Measurements from ENCODE around the gene CHN1. TPM values are rescaled to one million over a fixed set of nuclear protein-coding genes. Genes with fewer than 3 reads are reported as not detected.
A peak's percentile ranks its signal among the peaks of the same experiment; 100 is the strongest.

CHN1 gene
- total RNA-seq, 1 donor from 2014 or later: 61.0 TPM

DNA sequence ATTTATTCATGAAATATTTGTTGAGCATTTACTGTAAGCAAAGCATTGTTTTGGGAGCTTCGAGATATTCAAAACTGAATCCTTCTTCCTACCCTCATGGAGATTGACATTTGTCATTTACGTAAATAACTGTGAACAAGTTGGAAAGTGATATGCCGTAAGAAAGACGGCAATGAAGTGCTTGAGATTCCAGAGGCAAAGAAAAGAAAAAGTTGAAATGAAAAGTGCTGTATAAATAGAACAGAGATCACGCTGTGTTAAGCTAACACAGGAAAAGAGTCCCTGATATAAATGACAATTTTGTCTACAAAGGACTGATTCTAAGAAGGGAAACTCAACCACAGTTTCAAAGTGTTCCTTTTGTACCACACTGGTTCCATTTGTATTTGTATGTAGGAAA is 242.7 kb downstream of the CHN1 start:
- TF ChIP-seq, protein P1, sequence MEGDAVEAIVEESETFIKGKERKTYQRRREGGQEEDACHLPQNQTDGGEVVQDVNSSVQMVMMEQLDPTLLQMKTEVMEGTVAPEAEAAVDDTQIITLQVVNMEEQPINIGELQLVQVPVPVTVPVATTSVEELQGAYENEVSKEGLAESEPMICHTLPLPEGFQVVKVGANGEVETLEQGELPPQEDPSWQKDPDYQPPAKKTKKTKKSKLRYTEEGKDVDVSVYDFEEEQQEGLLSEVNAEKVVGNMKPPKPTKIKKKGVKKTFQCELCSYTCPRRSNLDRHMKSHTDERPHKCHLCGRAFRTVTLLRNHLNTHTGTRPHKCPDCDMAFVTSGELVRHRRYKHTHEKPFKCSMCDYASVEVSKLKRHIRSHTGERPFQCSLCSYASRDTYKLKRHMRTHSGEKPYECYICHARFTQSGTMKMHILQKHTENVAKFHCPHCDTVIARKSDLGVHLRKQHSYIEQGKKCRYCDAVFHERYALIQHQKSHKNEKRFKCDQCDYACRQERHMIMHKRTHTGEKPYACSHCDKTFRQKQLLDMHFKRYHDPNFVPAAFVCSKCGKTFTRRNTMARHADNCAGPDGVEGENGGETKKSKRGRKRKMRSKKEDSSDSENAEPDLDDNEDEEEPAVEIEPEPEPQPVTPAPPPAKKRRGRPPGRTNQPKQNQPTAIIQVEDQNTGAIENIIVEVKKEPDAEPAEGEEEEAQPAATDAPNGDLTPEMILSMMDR (conservative IDR thresholded peaks at IDR 0.05): no peak
- H3K27ac Mint-ChIP-seq (ENCODE audit: unreplicated experiment): peak overlapping the region; percentile 90

DNA sequence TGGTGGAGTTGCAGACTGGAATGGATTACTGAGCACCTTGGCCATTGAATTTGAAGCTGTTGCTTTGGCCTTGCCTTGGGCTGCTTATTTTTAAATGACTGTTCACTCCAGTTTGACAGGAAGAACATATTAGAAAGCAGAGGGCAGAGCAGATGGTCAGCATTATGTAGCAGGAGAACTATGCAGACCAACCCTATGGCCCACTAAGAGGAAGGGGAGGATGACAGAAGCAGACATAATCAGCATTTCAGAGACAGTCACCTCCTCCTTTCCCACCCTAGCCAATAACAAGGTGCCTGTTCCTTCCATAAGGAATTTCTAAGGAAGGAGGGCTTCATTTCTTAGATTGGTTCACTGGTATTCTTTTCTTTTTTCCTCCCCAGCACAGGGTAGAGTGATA is 243.3 kb downstream of the CHN1 start:
- H3K4me1 Mint-ChIP-seq: peaks cover 18% of the 10 kb centered on the region
- no peaks in the 10 kb centered on the region for H3K9me3 Mint-ChIP-seq
- H3K27ac Mint-ChIP-seq (ENCODE audit: unreplicated experiment): no peak overlapping the region
- TF ChIP-seq, protein P1 (conservative IDR thresholded peaks at IDR 0.05): no peak
- H3K4me3 Mint-ChIP-seq: no peak overlapping the region
- no peak for DNase-seq (ENCODE audit: low read depth, low spot score)
- H3K27me3 Mint-ChIP-seq (ENCODE audit: low read depth): no peaks in the 10 kb centered on the region
- no peaks in the 10 kb centered on the region for H3K36me3 Mint-ChIP-seq (ENCODE audit: low read depth)

More for the DNA sequence above, 242.7 kb downstream of the CHN1 start:
- Mint-ChIP-seq H3K36me3 (ENCODE audit: low read depth) (no peaks in the 10 kb centered on the region), H3K4me3 (no peak overlapping the region), H3K4me1 (peaks cover 18% of the 10 kb centered on the region), H3K9me3 (no peaks in the 10 kb centered on the region), H3K27me3 (ENCODE audit: low read depth) (no peaks in the 10 kb centered on the region)
- DNase-seq (ENCODE audit: low read depth, low spot score): no peak

DNA sequence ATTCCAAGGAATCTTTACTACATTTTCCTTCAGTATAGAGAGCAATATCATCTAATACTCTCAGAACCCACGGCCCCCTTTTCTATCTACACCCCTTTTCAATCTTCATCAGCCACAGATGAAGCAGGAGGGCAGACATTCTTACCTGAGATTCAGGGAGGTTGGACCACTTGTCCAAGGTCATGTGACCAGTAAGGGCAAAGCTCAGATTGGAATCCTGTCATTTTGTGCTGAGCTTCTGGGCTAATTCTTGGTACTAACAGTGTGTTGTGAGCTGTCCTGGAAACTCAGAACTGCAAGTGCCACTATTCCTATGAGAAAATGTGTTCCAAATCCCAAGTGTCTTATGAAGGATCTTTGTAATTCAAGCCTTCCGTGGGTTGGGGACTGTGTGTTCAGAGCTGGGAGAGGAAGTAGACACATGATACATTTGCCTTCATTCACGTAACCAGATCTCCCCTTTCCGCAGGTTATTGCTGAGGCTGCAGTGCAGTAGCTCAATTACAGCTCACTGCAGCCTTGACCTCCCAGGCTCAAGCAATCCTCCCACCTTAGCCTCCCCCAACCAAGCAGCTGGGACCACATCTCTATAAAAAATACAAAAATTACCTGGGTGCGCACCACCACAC is 244.2 kb downstream of the CHN1 start:
- H3K4me1 Mint-ChIP-seq: peaks cover 18% of the 10 kb centered on the region
- TF ChIP-seq, protein P1 (conservative IDR thresholded peaks at IDR 0.05): no peak
- H3K36me3 Mint-ChIP-seq (ENCODE audit: low read depth): no peaks in the 10 kb centered on the region
- H3K27me3 Mint-ChIP-seq (ENCODE audit: low read depth): no peaks in the 10 kb centered on the region
- H3K27ac Mint-ChIP-seq (ENCODE audit: unreplicated experiment): no peak overlapping the region
- no peak for DNase-seq (ENCODE audit: low read depth, low spot score)
- no peak overlapping the region for H3K4me3 Mint-ChIP-seq
- no peaks in the 10 kb centered on the region for H3K9me3 Mint-ChIP-seq

DNA sequence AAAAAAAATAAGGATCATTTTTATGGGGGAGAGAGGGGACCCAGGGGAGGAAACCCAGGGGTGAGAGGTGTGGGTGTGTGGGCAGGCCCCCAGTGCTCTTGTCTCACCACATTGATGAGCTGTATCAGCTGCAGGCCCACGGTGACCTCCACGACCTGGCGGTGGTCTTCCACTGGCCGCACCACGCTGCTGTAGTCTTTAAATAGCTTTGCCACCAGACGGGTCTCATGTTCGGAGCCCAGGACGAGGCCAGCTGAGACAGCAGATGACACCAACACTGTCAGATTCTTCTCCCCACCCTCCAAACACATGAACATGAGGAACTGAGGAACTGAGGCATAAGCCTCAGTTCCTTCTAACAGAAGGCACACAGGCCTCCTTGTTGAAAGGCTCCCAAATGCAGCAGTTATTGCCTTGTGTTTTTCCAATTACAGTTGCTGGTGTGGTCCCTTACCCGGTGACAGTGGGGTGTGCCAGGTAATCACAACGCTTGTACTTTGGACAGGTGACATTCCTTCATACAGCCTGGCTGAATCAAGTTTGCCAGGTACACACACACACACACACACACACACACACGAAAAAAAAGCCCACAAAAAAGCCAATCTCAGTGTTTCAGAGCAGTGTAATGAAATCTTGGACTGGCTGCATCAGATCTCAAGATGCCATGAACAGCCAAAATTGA is 245.7 kb downstream of the CHN1 start:
- H3K27ac Mint-ChIP-seq (ENCODE audit: unreplicated experiment): no peak overlapping the region
- H3K4me3 Mint-ChIP-seq: no peak overlapping the region
- H3K9me3 Mint-ChIP-seq: no peaks in the 10 kb centered on the region
- TF ChIP-seq, protein P1 (conservative IDR thresholded peaks at IDR 0.05): no peak
- DNase-seq (ENCODE audit: low read depth, low spot score): no peak
- peaks cover 18% of the 10 kb centered on the region for H3K4me1 Mint-ChIP-seq
- no peaks in the 10 kb centered on the region for H3K36me3 Mint-ChIP-seq (ENCODE audit: low read depth)
- no peaks in the 10 kb centered on the region for H3K27me3 Mint-ChIP-seq (ENCODE audit: low read depth)

DNA sequence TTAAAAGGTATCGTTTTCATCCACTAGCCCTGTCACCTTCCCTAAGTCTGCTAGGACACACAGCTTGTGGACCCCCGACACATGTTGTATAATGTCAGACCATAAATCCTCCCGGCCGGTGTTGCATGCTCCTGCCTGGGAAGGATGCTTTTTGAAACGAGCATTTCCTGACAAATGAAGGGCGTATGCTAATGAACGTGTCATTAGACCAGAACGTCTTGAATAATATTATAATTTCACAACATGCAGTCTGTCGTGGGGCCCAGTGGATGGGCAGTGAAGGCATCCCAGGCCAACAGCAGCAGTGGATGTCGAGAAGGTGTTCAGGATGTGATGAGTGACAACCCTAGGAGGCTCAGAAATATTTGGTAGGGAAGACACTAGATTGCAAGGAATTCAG is 248.4 kb downstream of the CHN1 start:
- Mint-ChIP-seq H3K36me3 (ENCODE audit: low read depth) (no peaks in the 10 kb centered on the region), H3K9me3 (no peaks in the 10 kb centered on the region), H3K4me1 (peaks cover 3% of the 10 kb centered on the region), H3K4me3 (no peak overlapping the region), H3K27me3 (ENCODE audit: low read depth) (no peaks in the 10 kb centered on the region), H3K27ac (ENCODE audit: unreplicated experiment) (no peak overlapping the region)
- TF ChIP-seq, protein P1 (conservative IDR thresholded peaks at IDR 0.05): no peak
- DNase-seq (ENCODE audit: low read depth, low spot score): no peak

Data from neural crest cell (in vitro differentiated cells).